Stimulated activated CD4-positive, alpha-beta T cell treated with anti-CD3 and anti-CD28 coated beads, Interleukin-12 subunit alpha, Interleukin-12 subunit beta, amount 100 ng/mL, for 24 hours (primary cell): ENCODE measurements around the gene CHRM3.

Experiments
- DNase-seq, 2 experiments: peaks; one replicate each; pipeline ENCODE4 v3.0.0-alpha.2; 2020; ENCODE audit warnings: low read depth in 2 of 2

The CHRM3 gene

GRCh38 chr1:239413916-239414315, 27.5 kb downstream of the CHRM3 start:
- no peak for DNase-seq

- no peak for DNase-seq
Measured at GRCh38 chr1:239417221-239417620, 30.9 kb downstream of the CHRM3 start.

- no peak for DNase-seq
Measured at GRCh38 chr1:239417986-239418640, 31.7 kb downstream of the CHRM3 start.

GRCh38 chr1:239418681-239419080, 32.3 kb downstream of the CHRM3 start:
- DNase-seq, result no peak

GRCh38 chr1:239421811-239422210, 35.4 kb downstream of the CHRM3 start:
- DNase-seq, result no peak

- no peak for DNase-seq
Measured at GRCh38 chr1:239422818-239423217, 36.5 kb downstream of the CHRM3 start.

- no peak for DNase-seq
Measured at GRCh38 chr1:239426821-239427475, 40.6 kb downstream of the CHRM3 start.

GRCh38 chr1:239427712-239428111, 41.3 kb downstream of the CHRM3 start:
- DNase-seq, result no peak

- no peak for DNase-seq
Measured at GRCh38 chr1:239428120-239428710, 41.8 kb downstream of the CHRM3 start.

GRCh38 chr1:239429163-239429562, 42.8 kb downstream of the CHRM3 start:
- no peak for DNase-seq

GRCh38 chr1:239432255-239432654, 45.9 kb downstream of the CHRM3 start:
- no peak for DNase-seq

- DNase-seq, result no peak
Measured at GRCh38 chr1:239434181-239434580, 47.8 kb downstream of the CHRM3 start.
